ENCODE measurements around the gene UPF2. TPM values are rescaled to one million over a fixed set of nuclear protein-coding genes. Genes with fewer than 3 reads are reported as not detected.

UPF2 gene
- total RNA-seq, 3 donors from 2014 or later = 22.4 to 32.9 (median 29.2) TPM

DNA sequence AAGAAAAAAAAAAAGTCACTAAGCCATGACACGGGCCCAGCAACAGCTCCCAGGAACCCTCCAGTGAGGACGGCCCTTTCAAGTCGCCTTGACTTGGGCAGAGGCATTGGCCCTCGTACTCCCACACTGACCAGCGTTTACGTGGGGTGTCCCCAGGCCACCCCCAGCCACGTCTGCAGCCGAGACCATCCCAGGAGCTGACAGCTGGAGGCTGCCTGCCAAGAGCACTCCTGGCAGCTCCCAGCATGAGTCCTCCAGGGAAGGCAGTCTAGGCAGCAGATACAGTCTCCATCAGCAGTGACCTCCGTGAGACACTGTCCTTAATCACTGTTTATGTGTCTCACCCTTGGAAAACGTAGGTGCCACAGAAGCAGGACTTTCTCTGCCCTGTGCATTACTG is 133.0 kb downstream of the UPF2 start:
- TF ChIP-seq POLR2AphosphoS5 (IDR thresholded peaks at IDR 0.05) (no peak), POLR2A (IDR thresholded peaks at IDR 0.05) (no peak)
- TF ChIP-seq, protein P1, sequence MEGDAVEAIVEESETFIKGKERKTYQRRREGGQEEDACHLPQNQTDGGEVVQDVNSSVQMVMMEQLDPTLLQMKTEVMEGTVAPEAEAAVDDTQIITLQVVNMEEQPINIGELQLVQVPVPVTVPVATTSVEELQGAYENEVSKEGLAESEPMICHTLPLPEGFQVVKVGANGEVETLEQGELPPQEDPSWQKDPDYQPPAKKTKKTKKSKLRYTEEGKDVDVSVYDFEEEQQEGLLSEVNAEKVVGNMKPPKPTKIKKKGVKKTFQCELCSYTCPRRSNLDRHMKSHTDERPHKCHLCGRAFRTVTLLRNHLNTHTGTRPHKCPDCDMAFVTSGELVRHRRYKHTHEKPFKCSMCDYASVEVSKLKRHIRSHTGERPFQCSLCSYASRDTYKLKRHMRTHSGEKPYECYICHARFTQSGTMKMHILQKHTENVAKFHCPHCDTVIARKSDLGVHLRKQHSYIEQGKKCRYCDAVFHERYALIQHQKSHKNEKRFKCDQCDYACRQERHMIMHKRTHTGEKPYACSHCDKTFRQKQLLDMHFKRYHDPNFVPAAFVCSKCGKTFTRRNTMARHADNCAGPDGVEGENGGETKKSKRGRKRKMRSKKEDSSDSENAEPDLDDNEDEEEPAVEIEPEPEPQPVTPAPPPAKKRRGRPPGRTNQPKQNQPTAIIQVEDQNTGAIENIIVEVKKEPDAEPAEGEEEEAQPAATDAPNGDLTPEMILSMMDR (IDR thresholded peaks at IDR 0.05) = no peak
- Histone ChIP-seq H3K27me3 (no peaks in the 10 kb centered on the region), H3K4me3 (no peak overlapping the region), H3K4me1 (no peaks in the 10 kb centered on the region), H3K36me3 (no peaks in the 10 kb centered on the region), H3K27ac (no peak overlapping the region), H3K9me3 (no peaks in the 10 kb centered on the region)
- intact Hi-C loops (cut with DNase I; ENCODE audit: low total_unique reads) = no loop called here
- DNase-seq (ENCODE audit: low spot score in 2 of 2) = no peak

GRCh38 chr10:11908991-11909390 is 133.6 kb downstream of the UPF2 start:
- no peak for DNase-seq (ENCODE audit: low spot score in 2 of 2)

GRCh38 chr10:11908536-11908935 is 134.1 kb downstream of the UPF2 start:
- DNase-seq (ENCODE audit: low spot score in 2 of 2) = no peak
- H3K27ac ChIP-seq = no peak overlapping the region
- H3K4me1 ChIP-seq = no peaks in the 10 kb centered on the region
- intact Hi-C loops (cut with DNase I; ENCODE audit: low total_unique reads) = no loop called here
- no peaks in the 10 kb centered on the region for H3K9me3 ChIP-seq
- TF ChIP-seq, protein P1 (IDR thresholded peaks at IDR 0.05) = no peak
- no peaks in the 10 kb centered on the region for H3K36me3 ChIP-seq
- H3K27me3 ChIP-seq = no peaks in the 10 kb centered on the region
- H3K4me3 ChIP-seq = no peak overlapping the region

More at GRCh38 chr10:11908991-11909390, 133.6 kb downstream of the UPF2 start:
- Histone ChIP-seq H3K4me3 (no peak overlapping the region), H3K36me3 (no peaks in the 10 kb centered on the region), H3K27ac (no peak overlapping the region), H3K4me1 (no peaks in the 10 kb centered on the region), H3K27me3 (no peaks in the 10 kb centered on the region), H3K9me3 (no peaks in the 10 kb centered on the region)
- TF ChIP-seq POLR2A (IDR thresholded peaks at IDR 0.05) = no peak
- TF ChIP-seq POLR2AphosphoS5 (IDR thresholded peaks at IDR 0.05) = no peak
- TF ChIP-seq, protein P1 (IDR thresholded peaks at IDR 0.05) = no peak
- intact Hi-C loops (cut with DNase I; ENCODE audit: low total_unique reads) = no loop called here

GRCh38 chr10:11907914-11908313 is 134.7 kb downstream of the UPF2 start:
- Histone ChIP-seq H3K4me1 (no peaks in the 10 kb centered on the region), H3K27me3 (no peaks in the 10 kb centered on the region), H3K4me3 (no peak overlapping the region), H3K27ac (no peak overlapping the region), H3K36me3 (no peaks in the 10 kb centered on the region), H3K9me3 (no peaks in the 10 kb centered on the region)
- TF ChIP-seq, protein P1 (IDR thresholded peaks at IDR 0.05) = no peak
- TF ChIP-seq POLR2AphosphoS5 (IDR thresholded peaks at IDR 0.05) = no peak
- intact Hi-C loops (cut with DNase I; ENCODE audit: low total_unique reads) = no loop called here
- no peak for DNase-seq (ENCODE audit: low spot score in 2 of 2)

DNA sequence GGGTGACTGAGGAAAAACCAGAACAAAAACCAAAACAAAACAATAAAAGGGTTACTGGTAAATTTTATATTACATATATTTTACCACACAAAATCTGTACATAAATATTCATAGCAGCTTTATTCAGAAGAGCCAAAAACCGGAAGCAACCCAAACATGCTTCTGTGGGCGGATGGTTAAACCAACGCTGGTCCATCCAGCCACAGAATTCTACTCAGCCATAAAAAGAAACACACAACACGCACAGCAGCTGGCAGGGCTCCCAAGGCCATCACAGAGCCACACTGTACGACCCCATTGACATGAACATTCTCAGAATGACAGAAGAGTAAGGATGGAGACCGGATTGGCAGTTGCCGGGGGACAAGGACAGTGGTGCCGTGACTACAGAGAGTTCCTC is 135.9 kb downstream of the UPF2 start:
- TF ChIP-seq, protein P1 (IDR thresholded peaks at IDR 0.05) = no peak
- TF ChIP-seq POLR2AphosphoS5 (IDR thresholded peaks at IDR 0.05) = no peak
- TF ChIP-seq POLR2A (IDR thresholded peaks at IDR 0.05) = no peak
- intact Hi-C loops (cut with DNase I; ENCODE audit: low total_unique reads) = no loop called here
- H3K27ac ChIP-seq = no peak overlapping the region
- no peaks in the 10 kb centered on the region for H3K36me3 ChIP-seq
- H3K27me3 ChIP-seq = no peaks in the 10 kb centered on the region
- DNase-seq (ENCODE audit: low spot score in 2 of 2) = no peak
- no peak overlapping the region for H3K4me3 ChIP-seq
- H3K4me1 ChIP-seq = no peaks in the 10 kb centered on the region
- H3K9me3 ChIP-seq = no peaks in the 10 kb centered on the region
